Breast epithelium (tissue), 4 donors: ENCODE results near the gene PIK3CA. TPM values are rescaled to one million over a fixed set of nuclear protein-coding genes. Genes with fewer than 3 reads are reported as not detected.
A peak's percentile ranks its signal among the peaks of the same experiment; 100 is the strongest.

Source experiments
- DNase-seq, 2 donors: peaks; one replicate each; pipeline ENCODE4 v3.0.0-alpha.2; 2019; ENCODE audit warnings: low spot score in 2 of 2
- H3K27ac ChIP-seq, 2 donors: fragments of 200-600 bp; sonication (generic) in 1 of 2; one replicate each; pipeline ENCODE4 v1.5.1; 2016 to 2019; ENCODE audit warnings: mild to moderate bottlenecking in 1 of 2
- H3K27me3 ChIP-seq, 2 donors: fragments of 200-600 bp; sonication (generic) in 1 of 2; one replicate each; pipeline versions ENCODE4 v1.5.1 to v1.6.0; 2017 to 2019; ENCODE audit warnings: control low read depth in 1 of 2, mild to moderate bottlenecking in 1 of 2
- H3K36me3 ChIP-seq: fragments of 200-600 bp; one replicate; pipeline ENCODE4 v1.5.1; 2019
- H3K4me1 ChIP-seq, 2 donors: fragments of 200-600 bp; sonication (generic); one replicate each; pipeline ENCODE4 v1.5.1; 2016 to 2019; ENCODE audit warnings: control low read depth in 1 of 2
- H3K4me3 ChIP-seq, 3 donors: fragments of 200-600 bp; sonication (generic); 1 replicate in 2 of 3; 2 replicates in 1 of 3; pipeline ENCODE4 v1.5.1; 2016 to 2019; ENCODE audit warnings: mild to moderate bottlenecking in 3 of 3, moderate library complexity in 2 of 3
- H3K9me3 ChIP-seq, 2 donors: fragments of 200-600 bp; sonication (generic) in 1 of 2; one replicate each; pipeline ENCODE4 v1.5.1; 2016 to 2019; ENCODE audit warnings: control low read depth in 1 of 2
- POLR2A ChIP-seq: fragments of 450-650 bp; IDR thresholded peaks from one replicate; pipeline ENCODE4 v1.6.1; 2016; ENCODE audit warnings: antibody characterized with exemption, mild to moderate bottlenecking, moderate library complexity
- POLR2AphosphoS5 ChIP-seq, 3 donors: sonication (generic); formaldehyde crosslinking; IDR thresholded peaks; one replicate each; pipeline ENCODE4 v1.6.1; 2017; ENCODE audit warnings: antibody characterized with exemption in 3 of 3
- intact Hi-C: fragments of 100-400 bp; cut with DNase I; formaldehyde crosslinking; loops from one replicate; pipeline ENCODE4 v1.15.1; 2023; ENCODE audit warnings: low total_unique reads
- total RNA-seq, 3 donors: library from RNA; depleted of rRNA; stranded (reverse); fragments of >200 nt; gene quantifications; one replicate each; pipeline ENCODE4 v1.1.0, GENCODE V29; 2016
- TF ChIP-seq, protein P1 (sequence below), 3 donors: fragments of 450-650 bp; IDR thresholded peaks; one replicate each; pipeline ENCODE4 v1.5.1; 2016 to 2017; ENCODE audit warnings: antibody characterized with exemption in 3 of 3, mild to moderate bottlenecking in 3 of 3, moderate library complexity in 3 of 3

The PIK3CA gene
- total RNA-seq, 3 donors from 2014 or later, result 34.1 to 43.0 (median 38.4) TPM

DNA sequence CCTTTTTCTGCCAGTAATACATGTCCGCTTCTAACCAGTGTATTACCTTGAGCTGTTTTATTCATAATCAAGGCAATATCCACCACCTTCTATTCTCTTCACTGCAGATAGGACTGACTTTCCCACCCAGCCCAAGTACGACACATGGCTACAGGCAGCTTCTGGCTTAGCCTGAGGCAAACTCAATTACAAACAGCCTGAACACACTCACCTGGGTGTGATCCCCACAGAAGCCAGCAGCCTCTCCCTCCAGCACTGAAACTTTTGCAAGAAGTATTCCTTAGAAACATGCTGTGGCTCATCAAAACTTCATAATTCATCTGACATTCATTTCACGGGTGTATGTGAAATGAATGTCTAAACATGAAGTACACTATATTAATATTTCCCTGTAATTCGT is 116.3 kb downstream of the PIK3CA start:
- Histone ChIP-seq H3K4me1 (no peaks in the 10 kb centered on the region), H3K36me3 (no peaks in the 10 kb centered on the region), H3K9me3 (peaks cover 5 to 6% of the 10 kb centered on the region in 2 donors), H3K27me3 (no peaks in the 10 kb centered on the region), H3K27ac (no peak overlapping the region), H3K4me3 (no peak overlapping the region)
- DNase-seq, result no peak
- intact Hi-C loops, result no loop called here
- no peak for TF ChIP-seq POLR2AphosphoS5 (IDR thresholded peaks at IDR 0.05)
- TF ChIP-seq, protein P1, sequence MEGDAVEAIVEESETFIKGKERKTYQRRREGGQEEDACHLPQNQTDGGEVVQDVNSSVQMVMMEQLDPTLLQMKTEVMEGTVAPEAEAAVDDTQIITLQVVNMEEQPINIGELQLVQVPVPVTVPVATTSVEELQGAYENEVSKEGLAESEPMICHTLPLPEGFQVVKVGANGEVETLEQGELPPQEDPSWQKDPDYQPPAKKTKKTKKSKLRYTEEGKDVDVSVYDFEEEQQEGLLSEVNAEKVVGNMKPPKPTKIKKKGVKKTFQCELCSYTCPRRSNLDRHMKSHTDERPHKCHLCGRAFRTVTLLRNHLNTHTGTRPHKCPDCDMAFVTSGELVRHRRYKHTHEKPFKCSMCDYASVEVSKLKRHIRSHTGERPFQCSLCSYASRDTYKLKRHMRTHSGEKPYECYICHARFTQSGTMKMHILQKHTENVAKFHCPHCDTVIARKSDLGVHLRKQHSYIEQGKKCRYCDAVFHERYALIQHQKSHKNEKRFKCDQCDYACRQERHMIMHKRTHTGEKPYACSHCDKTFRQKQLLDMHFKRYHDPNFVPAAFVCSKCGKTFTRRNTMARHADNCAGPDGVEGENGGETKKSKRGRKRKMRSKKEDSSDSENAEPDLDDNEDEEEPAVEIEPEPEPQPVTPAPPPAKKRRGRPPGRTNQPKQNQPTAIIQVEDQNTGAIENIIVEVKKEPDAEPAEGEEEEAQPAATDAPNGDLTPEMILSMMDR (IDR thresholded peaks at IDR 0.05), result no peak
- no peak for TF ChIP-seq POLR2A

DNA sequence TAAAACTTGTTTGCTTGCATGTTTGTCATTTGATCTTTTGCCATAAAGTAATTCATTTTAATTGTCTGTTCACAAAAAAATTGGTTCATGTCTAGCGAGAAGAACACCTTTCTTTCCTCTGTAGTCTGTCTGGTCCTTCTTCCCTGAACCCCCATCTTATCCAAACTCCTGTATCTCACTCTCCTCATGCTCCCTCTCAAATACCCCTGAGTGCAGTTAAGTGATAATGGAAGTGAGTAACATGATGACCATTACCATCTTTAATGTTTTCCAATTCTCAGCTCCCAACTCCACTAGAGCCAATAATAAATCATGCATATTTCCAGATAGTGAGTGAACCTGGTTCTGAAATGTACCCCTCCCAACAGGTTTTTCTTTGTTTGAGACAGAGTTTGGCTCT is 116.9 kb downstream of the PIK3CA start:
- no peaks in the 10 kb centered on the region for H3K36me3 ChIP-seq
- peaks cover 0 to 6% of the 10 kb centered on the region in 2 donors for H3K9me3 ChIP-seq
- no peaks in the 10 kb centered on the region for H3K27me3 ChIP-seq
- DNase-seq, result no peak
- H3K4me1 ChIP-seq, result no peaks in the 10 kb centered on the region
- TF ChIP-seq POLR2A, result no peak
- TF ChIP-seq, protein P1 (IDR thresholded peaks at IDR 0.05), result no peak
- TF ChIP-seq POLR2AphosphoS5 (IDR thresholded peaks at IDR 0.05), result no peak
- intact Hi-C loops, result no loop called here
- H3K27ac ChIP-seq, result no peak overlapping the region
- H3K4me3 ChIP-seq, result no peak overlapping the region

DNA sequence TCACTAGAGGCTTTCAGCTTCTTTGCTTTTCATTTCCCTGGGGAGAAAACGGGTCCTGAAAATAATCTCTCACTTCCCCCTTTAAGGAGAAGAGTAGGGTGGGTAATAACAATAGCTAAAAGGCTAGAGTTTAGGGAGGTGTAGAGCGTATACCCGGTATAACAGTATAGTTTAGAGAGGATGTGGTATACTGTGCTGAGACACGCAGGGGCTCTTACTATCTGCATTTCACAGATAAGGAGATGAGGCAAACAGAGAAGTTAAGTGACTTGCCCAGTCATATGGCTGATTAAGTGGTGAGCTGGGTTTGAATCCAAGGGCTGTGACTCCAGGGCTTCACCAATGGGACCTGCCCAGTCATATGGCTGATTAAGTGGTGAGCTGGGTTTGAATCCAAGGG is 117.7 kb downstream of the PIK3CA start:
- no peak for DNase-seq
- H3K4me1 ChIP-seq, result no peaks in the 10 kb centered on the region
- no peaks in the 10 kb centered on the region for H3K36me3 ChIP-seq
- intact Hi-C loops, result no loop called here
- H3K27ac ChIP-seq, result no peak overlapping the region
- TF ChIP-seq POLR2AphosphoS5 (IDR thresholded peaks at IDR 0.05) (no peak), POLR2A (no peak)
- TF ChIP-seq, protein P1 (IDR thresholded peaks at IDR 0.05), result no peak
- peaks cover 0 to 6% of the 10 kb centered on the region in 2 donors for H3K9me3 ChIP-seq
- no peaks in the 10 kb centered on the region for H3K27me3 ChIP-seq
- no peak overlapping the region for H3K4me3 ChIP-seq

DNA sequence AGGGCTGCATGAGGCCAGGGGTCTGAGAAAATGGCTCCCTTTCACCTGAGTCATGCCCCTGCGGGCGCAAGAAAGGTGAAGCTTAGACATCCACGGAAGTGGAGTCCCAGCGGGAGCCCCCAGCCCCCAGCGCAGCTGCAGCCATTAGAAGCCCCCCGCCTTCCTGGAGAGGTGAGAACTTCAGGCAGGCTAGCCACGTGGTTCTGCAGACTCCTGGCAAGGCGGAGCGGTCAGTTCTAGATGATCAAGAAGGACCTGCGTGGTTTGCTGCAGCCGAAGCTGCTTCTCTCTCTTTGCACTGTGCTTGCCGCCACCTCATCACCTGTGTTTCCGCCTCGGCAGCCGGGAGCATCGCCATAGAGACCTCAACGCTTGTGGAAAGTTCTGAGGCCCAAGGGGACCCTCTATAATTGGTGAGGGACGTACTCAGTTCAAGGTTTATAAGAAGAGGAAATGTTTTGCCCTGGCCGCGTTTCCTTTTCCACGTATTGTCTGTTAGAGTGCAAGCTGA is 118.6 kb downstream of the PIK3CA start:
- TF ChIP-seq, protein P1 (IDR thresholded peaks at IDR 0.05), result no peak
- TF ChIP-seq POLR2A (no peak), POLR2AphosphoS5 (IDR thresholded peaks at IDR 0.05) (peak in 1 of 3 donors; percentile 16)
- intact Hi-C loops, result no loop called here
- H3K36me3 ChIP-seq, result no peaks in the 10 kb centered on the region

DNA sequence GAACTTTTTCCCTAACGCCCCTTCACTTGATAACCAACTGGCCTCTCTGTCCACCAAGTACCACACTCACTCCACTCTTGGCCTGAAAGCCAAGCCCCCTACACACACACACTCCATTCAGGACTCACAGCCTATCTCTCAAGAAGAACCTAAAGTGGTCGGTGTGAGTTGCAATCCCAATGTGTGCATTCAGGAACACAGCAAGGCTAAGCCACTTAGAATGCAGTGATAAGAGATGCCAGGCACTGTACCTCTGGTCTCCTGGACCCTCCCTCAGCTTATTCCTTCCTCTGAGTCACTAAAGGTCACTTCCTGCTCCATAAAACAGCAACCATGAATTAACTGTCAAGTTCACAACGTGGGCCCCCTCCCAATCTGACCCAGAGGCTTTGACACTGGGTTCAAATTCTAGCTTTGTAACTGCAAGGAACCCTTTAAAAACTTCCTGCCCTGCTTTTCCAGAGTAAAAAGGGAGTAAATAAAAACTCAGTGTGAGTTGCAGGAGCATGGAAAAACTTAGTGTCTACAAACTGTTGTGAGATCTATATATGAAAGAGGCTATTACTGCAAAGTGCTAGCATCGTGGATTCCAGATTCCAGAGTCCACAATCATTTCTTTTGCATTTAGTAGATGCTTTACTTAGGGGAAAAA is 120.4 kb downstream of the PIK3CA start:
- no peak overlapping the region for H3K27ac ChIP-seq
- no peaks in the 10 kb centered on the region for H3K27me3 ChIP-seq
- intact Hi-C loops, result no loop called here
- H3K4me3 ChIP-seq, result no peak overlapping the region
- TF ChIP-seq POLR2A (no peak), POLR2AphosphoS5 (IDR thresholded peaks at IDR 0.05) (no peak)
- TF ChIP-seq, protein P1 (IDR thresholded peaks at IDR 0.05), result no peak
- H3K36me3 ChIP-seq, result no peaks in the 10 kb centered on the region
- no peaks in the 10 kb centered on the region for H3K9me3 ChIP-seq
- no peak for DNase-seq
- no peaks in the 10 kb centered on the region for H3K4me1 ChIP-seq

More for the DNA sequence above, 118.6 kb downstream of the PIK3CA start:
- no peak for DNase-seq
- Histone ChIP-seq H3K27ac (no peak overlapping the region), H3K9me3 (peaks cover 0 to 6% of the 10 kb centered on the region in 2 donors), H3K4me1 (no peaks in the 10 kb centered on the region), H3K27me3 (no peaks in the 10 kb centered on the region), H3K4me3 (no peak overlapping the region)
